Neural cell (in vitro differentiated cells): ENCODE data around the gene MDN1.
"Not testable (repeated sequence)": the region's sequence is repeated elsewhere in the genome, so short reads cannot be mapped to it uniquely, and the experiment has no call there.

Experiments
- CTCF ChIP-seq: fragments of 450-650 bp; IDR thresholded peaks from 2 replicates; pipeline ENCODE4 v1.5.1; 2014; ENCODE audit warnings: antibody characterized with exemption, mild to moderate bottlenecking, moderate library complexity; ENCODE audit not compliant: poor library complexity, severe bottlenecking
- EP300 ChIP-seq: fragments of 450-650 bp; conservative IDR thresholded peaks from 2 replicates; pipeline ENCODE4 v1.6.1; 2014; ENCODE audit warnings: antibody characterized with exemption, mild to moderate bottlenecking, moderate library complexity; ENCODE audit not compliant: poor library complexity, severe bottlenecking
- EZH2 ChIP-seq: fragments of 200-600, 300-800 bp; shearing (Covaris generic), sonication (generic); IDR thresholded peaks from 2 replicates; pipeline ENCODE4 v1.6.1; 2014; ENCODE audit warnings: antibody characterized with exemption, low read length, borderline replicate concordance, mild to moderate bottlenecking; ENCODE audit not compliant: insufficient read depth, poor library complexity, severe bottlenecking
- TF ChIP-seq, protein P1 (sequence below): IDR thresholded peaks from 2 replicates; pipeline ENCODE4 v1.6.1; 2012; ENCODE audit warnings: borderline replicate concordance

DNA sequence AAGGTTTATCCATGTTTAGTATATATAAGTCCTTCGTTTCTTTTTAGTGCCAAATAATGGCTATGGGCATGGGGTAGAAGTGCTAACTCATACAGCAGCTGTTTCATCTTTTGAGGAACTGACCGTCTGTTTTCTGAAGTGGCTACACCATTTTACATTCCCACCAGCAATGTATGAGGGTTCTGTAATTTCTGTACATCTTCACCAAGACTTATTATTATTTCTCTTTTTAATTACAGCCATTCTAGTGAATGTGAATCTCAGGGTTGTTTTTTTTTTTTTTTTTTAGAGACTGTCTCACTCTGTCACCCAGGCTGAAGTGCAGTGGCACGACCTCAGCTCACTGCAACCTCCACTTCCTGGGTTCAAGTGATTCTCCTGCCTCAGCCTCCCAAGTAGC lies 183.2 kb downstream of the MDN1 start:
- not testable (repeated sequence) for TF ChIP-seq CTCF, EZH2, EP300
- TF ChIP-seq, protein P1, sequence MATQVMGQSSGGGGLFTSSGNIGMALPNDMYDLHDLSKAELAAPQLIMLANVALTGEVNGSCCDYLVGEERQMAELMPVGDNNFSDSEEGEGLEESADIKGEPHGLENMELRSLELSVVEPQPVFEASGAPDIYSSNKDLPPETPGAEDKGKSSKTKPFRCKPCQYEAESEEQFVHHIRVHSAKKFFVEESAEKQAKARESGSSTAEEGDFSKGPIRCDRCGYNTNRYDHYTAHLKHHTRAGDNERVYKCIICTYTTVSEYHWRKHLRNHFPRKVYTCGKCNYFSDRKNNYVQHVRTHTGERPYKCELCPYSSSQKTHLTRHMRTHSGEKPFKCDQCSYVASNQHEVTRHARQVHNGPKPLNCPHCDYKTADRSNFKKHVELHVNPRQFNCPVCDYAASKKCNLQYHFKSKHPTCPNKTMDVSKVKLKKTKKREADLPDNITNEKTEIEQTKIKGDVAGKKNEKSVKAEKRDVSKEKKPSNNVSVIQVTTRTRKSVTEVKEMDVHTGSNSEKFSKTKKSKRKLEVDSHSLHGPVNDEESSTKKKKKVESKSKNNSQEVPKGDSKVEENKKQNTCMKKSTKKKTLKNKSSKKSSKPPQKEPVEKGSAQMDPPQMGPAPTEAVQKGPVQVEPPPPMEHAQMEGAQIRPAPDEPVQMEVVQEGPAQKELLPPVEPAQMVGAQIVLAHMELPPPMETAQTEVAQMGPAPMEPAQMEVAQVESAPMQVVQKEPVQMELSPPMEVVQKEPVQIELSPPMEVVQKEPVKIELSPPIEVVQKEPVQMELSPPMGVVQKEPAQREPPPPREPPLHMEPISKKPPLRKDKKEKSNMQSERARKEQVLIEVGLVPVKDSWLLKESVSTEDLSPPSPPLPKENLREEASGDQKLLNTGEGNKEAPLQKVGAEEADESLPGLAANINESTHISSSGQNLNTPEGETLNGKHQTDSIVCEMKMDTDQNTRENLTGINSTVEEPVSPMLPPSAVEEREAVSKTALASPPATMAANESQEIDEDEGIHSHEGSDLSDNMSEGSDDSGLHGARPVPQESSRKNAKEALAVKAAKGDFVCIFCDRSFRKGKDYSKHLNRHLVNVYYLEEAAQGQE = not testable (repeated sequence)
